MCF 10A (cell line): ENCODE measurements around the gene PSORS1C1. TPM values are rescaled to one million over a fixed set of nuclear protein-coding genes. Genes with fewer than 3 reads are reported as not detected.

ENCODE experiments used
- BruUV-seq: library from RNA; stranded (reverse); fragments of 400-500 nt; replicated peaks from 2 replicates; lab custom pipeline; 2021; lab: Mats Ljungman, UMichigan
- CTCF ChIA-PET: fragments of 300-600 bp; sonication (Branson Sonifier 250); formaldehyde crosslinking; extraction: SDS; loops from one replicate; lab custom pipeline; 2021; ENCODE audit warnings: antibody characterized with exemption, inconsistent platforms; lab: Yijun Ruan, JAX
- POLR2A ChIA-PET: fragments of 300-600, 350-650 bp; sonication (Branson Sonifier 250); formaldehyde crosslinking; extraction: SDS; loops from one replicate; lab custom pipeline; 2020; ENCODE audit warnings: antibody characterized with exemption, inconsistent platforms; lab: Yijun Ruan, JAX
- DNase-seq: peaks from one replicate; pipeline ENCODE4 v3.0.0-alpha.2; 2018; ENCODE audit not compliant: unreplicated experiment
- H3K27ac Mint-ChIP-seq: one replicate; pipeline ENCODE4 v1.8.0; 2022; ENCODE audit warnings: mild to moderate bottlenecking, low read depth, mixed read lengths; ENCODE audit not compliant: unreplicated experiment
- H3K27me3 Mint-ChIP-seq: one replicate; pipeline ENCODE4 v1.8.0; 2022; ENCODE audit warnings: mixed read lengths; ENCODE audit not compliant: insufficient read depth, unreplicated experiment
- H3K36me3 Mint-ChIP-seq: one replicate; pipeline ENCODE4 v1.8.0; 2022; ENCODE audit warnings: mild to moderate bottlenecking, moderate library complexity, mixed read lengths; ENCODE audit not compliant: insufficient read depth, unreplicated experiment
- H3K4me1 Mint-ChIP-seq: one replicate; pipeline ENCODE4 v1.8.0; 2022; ENCODE audit warnings: mixed read lengths; ENCODE audit not compliant: insufficient read depth, unreplicated experiment
- H3K4me3 Mint-ChIP-seq: one replicate; pipeline ENCODE4 v1.8.0; 2022; ENCODE audit warnings: mild to moderate bottlenecking, moderate library complexity, mixed read lengths; ENCODE audit not compliant: unreplicated experiment
- H3K9me3 Mint-ChIP-seq: one replicate; pipeline ENCODE4 v1.8.0; 2022; ENCODE audit warnings: mixed read lengths; ENCODE audit not compliant: unreplicated experiment
- CTCF ChIP-seq: fragments of 200-600 bp; IDR thresholded peaks from one replicate; pipeline ENCODE4 v1.8.0; 2022; ENCODE audit warnings: antibody characterized with exemption, mild to moderate bottlenecking; ENCODE audit not compliant: unreplicated experiment
- intact Hi-C: fragments of 100-400 bp; cut with micrococcal nuclease; formaldehyde crosslinking; loops from 2 replicates; pipeline ENCODE4 v1.14.1; 2022
- total RNA-seq: library from RNA; stranded (reverse); gene quantifications from 2 replicates; pipeline ENCODE4 v1.2.3, GENCODE V29; 2022

Gene PSORS1C1
- total RNA-seq, 1 experiment from 2014 or later, result 7.7 TPM

DNA sequence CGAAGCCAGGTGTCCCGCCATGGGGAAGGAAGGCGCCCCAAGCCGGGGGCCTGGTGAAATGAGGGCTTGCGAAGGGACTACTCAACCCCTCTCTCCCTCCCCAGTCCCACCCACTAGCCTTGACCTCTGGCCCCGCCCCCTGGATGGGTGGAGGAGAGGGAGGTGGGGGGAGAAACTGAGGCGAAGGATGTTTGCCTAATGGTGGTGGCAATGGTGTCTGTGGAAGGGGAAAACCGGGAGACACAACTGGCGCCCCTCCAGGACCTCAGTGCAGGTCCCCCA is 55.9 kb downstream of the PSORS1C1 start, which contains the start of gene POU5F1:
TSS of gene POU5F1 (minus strand) at position 83 of the 282 bp plus-strand sequence. CDS start at position 21, 62 bp downstream.
- DNase-seq, result no peak
- no peak for TF ChIP-seq CTCF
- Mint-ChIP-seq H3K4me1 (peaks cover 6% of the 10 kb centered on the region), H3K9me3 (no peaks in the 10 kb centered on the region), H3K36me3 (peaks cover 5% of the 10 kb centered on the region), H3K27me3 (no peaks in the 10 kb centered on the region), H3K27ac (no peak within 1 kb of the TSS), H3K4me3 (no peak within 1 kb of the TSS)
- intact Hi-C loops, result no loop called here
- no TSS peak for BruUV-seq
- CTCF ChIA-PET, result no interaction called here
- POLR2A ChIA-PET, result no interaction called here

GRCh38 chr6:31170987-31171671 is 56.5 kb downstream of the PSORS1C1 start:
- Mint-ChIP-seq H3K36me3 (peaks cover 5% of the 10 kb centered on the region), H3K4me3 (no peak overlapping the region), H3K27me3 (no peaks in the 10 kb centered on the region), H3K9me3 (no peaks in the 10 kb centered on the region), H3K4me1 (peaks cover 12% of the 10 kb centered on the region), H3K27ac (no peak overlapping the region)
- no peak for TF ChIP-seq CTCF
- intact Hi-C loops, result no loop called here
- BruUV-seq, result no TSS peak
- ChIA-PET CTCF (interaction anchor here (1.2 kb wide), 1 partner anchor 43 kb away, joined by 4 read pairs; no protein-coding TSS in a partner anchor), POLR2A (no interaction called here)
- no peak for DNase-seq

- DNase-seq, result no peak
- ChIA-PET CTCF (interaction anchor here (0.6 to 1.2 kb wide), 2 partner anchors 44 to 270 kb away, joined by 3 to 4 read pairs; no protein-coding TSS in a partner anchor), POLR2A (interaction anchor here (0.5 to 1.3 kb wide), 2 partner anchors 14 to 264 kb away, joined by 3 read pairs; partner anchors contain the start of gene TCF19)
- H3K36me3 Mint-ChIP-seq, result peaks cover 5% of the 10 kb centered on the region
- no peaks in the 10 kb centered on the region for H3K9me3 Mint-ChIP-seq
- H3K4me3 Mint-ChIP-seq, result no peak overlapping the region
- intact Hi-C loops, result no loop called here
- peaks cover 14% of the 10 kb centered on the region for H3K4me1 Mint-ChIP-seq
- H3K27me3 Mint-ChIP-seq, result no peaks in the 10 kb centered on the region
- H3K27ac Mint-ChIP-seq, result no peak overlapping the region
- no peak for TF ChIP-seq CTCF
- BruUV-seq, result no TSS peak
These were observed 57.6 kb downstream of the PSORS1C1 start for GRCh38 chr6:31171931-31172905.

DNA sequence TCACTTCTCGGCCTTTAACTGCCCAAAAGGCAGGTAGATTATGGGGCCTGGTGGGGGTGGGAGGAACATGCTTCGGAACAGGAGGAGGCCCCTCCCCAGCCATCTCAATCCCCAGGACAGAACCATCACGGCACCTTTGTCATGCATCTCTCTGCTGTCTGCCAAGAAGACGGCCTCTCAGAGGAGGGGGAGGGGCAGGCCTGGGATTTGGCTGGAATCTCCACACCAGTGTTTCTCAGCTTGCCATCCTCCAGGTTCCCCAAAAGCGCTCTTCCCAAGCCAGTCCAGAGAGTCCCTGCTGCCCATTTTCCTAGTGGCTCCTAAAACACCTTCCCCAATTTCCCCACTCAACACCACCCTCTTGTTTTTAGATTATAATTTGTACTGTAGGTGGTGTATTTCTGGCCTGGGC is 58.4 kb downstream of the PSORS1C1 start:
- intact Hi-C loops, result no loop called here
- DNase-seq, result no peak
- no peaks in the 10 kb centered on the region for H3K9me3 Mint-ChIP-seq
- CTCF ChIA-PET, result no interaction called here
- H3K4me1 Mint-ChIP-seq, result peaks cover 14% of the 10 kb centered on the region
- POLR2A ChIA-PET, result interaction anchor here (1.3 kb wide), 1 partner anchor 15 kb away, joined by 3 read pairs; the partner anchor contains the start of gene TCF19
- no peak overlapping the region for H3K27ac Mint-ChIP-seq
- H3K36me3 Mint-ChIP-seq, result peaks cover 5% of the 10 kb centered on the region
- no peaks in the 10 kb centered on the region for H3K27me3 Mint-ChIP-seq
- no peak for TF ChIP-seq CTCF
- no TSS peak for BruUV-seq
- no peak overlapping the region for H3K4me3 Mint-ChIP-seq
